ENCODE results near the gene E2F4.

The E2F4 gene

DNA sequence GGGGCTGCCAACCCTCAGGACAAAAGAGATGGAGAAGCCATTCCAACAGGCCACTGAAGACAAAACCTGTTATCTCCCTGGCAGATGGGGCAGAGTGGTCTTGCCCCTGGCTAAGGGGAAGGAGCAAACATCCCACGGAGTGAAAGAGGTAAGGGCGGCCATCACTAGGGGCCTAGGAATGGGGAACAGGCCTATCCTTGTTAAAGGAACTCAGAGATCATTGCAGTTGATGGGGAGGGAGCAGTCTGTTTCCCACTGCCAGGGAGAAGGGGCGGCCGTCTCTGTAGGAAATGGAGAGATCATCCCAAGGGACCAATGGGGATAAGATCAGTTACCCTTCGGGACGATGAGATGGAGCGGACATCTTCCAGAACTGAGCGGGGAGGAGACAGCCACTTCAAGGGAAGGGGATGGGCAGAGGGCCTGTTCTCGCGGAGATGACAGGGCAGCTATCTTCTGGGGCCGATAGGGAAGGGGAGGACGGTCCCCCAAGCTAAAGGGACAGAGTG lies 34.4 kb downstream of the E2F4 start:
- peak; percentile 67 for ATAC-seq
- TF ChIP-seq CSDC2 (CRISPR knock-in tag; IDR thresholded peaks at IDR 0.05) (no peak), ISL1 (CRISPR knock-in tag; IDR thresholded peaks at IDR 0.05) (no peak), RARB (CRISPR knock-in tag; IDR thresholded peaks at IDR 0.05) (no peak), ZNF565 (CRISPR knock-in tag; conservative IDR thresholded peaks at IDR 0.05; ENCODE audit: low read depth) (no peak), ZC3H10 (CRISPR knock-in tag; IDR thresholded peaks at IDR 0.05) (no peak), ZNF8 (CRISPR knock-in tag; IDR thresholded peaks at IDR 0.05) (no peak)
- TF ChIP-seq, protein P1, sequence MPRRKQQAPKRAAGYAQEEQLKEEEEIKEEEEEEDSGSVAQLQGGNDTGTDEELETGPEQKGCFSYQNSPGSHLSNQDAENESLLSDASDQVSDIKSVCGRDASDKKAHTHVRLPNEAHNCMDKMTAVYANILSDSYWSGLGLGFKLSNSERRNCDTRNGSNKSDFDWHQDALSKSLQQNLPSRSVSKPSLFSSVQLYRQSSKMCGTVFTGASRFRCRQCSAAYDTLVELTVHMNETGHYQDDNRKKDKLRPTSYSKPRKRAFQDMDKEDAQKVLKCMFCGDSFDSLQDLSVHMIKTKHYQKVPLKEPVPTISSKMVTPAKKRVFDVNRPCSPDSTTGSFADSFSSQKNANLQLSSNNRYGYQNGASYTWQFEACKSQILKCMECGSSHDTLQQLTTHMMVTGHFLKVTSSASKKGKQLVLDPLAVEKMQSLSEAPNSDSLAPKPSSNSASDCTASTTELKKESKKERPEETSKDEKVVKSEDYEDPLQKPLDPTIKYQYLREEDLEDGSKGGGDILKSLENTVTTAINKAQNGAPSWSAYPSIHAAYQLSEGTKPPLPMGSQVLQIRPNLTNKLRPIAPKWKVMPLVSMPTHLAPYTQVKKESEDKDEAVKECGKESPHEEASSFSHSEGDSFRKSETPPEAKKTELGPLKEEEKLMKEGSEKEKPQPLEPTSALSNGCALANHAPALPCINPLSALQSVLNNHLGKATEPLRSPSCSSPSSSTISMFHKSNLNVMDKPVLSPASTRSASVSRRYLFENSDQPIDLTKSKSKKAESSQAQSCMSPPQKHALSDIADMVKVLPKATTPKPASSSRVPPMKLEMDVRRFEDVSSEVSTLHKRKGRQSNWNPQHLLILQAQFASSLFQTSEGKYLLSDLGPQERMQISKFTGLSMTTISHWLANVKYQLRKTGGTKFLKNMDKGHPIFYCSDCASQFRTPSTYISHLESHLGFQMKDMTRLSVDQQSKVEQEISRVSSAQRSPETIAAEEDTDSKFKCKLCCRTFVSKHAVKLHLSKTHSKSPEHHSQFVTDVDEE (CRISPR knock-in tag; IDR thresholded peaks at IDR 0.05) = no peak
- TF ChIP-seq, protein P2, sequence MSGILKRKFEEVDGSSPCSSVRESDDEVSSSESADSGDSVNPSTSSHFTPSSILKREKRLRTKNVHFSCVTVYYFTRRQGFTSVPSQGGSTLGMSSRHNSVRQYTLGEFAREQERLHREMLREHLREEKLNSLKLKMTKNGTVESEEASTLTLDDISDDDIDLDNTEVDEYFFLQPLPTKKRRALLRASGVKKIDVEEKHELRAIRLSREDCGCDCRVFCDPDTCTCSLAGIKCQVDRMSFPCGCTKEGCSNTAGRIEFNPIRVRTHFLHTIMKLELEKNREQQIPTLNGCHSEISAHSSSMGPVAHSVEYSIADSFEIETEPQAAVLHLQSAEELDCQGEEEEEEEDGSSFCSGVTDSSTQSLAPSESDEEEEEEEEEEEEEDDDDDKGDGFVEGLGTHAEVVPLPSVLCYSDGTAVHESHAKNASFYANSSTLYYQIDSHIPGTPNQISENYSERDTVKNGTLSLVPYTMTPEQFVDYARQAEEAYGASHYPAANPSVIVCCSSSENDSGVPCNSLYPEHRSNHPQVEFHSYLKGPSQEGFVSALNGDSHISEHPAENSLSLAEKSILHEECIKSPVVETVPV (CRISPR knock-in tag; IDR thresholded peaks at IDR 0.05) = no peak

DNA sequence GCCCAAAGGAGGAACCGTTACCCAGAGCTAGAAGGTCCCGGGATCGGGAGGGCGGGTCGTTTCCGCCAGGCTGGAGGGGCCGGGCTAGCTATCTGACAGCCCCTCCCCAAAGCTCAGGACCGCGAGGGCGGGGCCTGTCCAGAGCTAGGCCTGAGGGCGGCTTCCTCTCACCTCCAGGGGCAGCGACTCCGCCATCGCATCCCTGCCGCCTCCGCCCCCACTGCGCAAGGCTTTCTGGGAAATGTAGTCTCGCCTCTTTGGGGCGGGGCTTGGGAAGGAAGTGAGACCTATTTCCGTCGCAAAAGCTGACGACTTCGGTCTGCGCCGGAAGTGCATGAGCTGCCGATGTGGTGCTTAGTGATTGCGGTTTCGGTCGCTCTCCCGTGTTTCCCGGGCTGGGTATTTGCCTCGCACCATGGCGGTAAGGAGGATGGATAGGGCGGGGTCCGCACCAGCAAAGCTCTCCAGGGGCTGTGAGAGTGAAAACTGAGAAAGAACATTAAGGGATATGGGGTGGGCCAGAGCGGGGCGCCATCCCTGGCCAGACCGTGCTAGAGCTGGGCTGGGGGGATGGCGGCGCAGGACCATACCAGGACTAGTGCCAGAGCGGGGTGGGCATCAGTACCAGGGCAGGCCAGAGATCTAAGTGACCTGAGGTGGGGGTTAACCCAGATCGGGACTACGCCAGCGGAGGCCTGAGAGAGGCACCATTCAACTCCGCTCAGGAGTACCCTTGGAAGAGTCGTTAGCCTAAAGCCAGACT lies 35.0 kb downstream of the E2F4 start, which contains the start of gene TMEM208:
Gene TMEM208 (plus strand): TSS at position 327 of the 763 bp plus-strand sequence. CDS start 89 bp downstream, at position 416.
- peak; percentile 97 for ATAC-seq
- TF ChIP-seq ESRRG (CRISPR knock-in tag; IDR thresholded peaks at IDR 0.05) = no peak
- TF ChIP-seq, protein P2 (CRISPR knock-in tag; IDR thresholded peaks at IDR 0.05) = no peak
- TF ChIP-seq ARNTL (CRISPR knock-in tag; IDR thresholded peaks at IDR 0.05; ENCODE audit: borderline replicate concordance, low read depth) = no peak
- TF ChIP-seq, protein P1 (CRISPR knock-in tag; IDR thresholded peaks at IDR 0.05) = no peak
- TF ChIP-seq RARB (CRISPR knock-in tag; IDR thresholded peaks at IDR 0.05) = no peak
- TF ChIP-seq, protein P3, sequence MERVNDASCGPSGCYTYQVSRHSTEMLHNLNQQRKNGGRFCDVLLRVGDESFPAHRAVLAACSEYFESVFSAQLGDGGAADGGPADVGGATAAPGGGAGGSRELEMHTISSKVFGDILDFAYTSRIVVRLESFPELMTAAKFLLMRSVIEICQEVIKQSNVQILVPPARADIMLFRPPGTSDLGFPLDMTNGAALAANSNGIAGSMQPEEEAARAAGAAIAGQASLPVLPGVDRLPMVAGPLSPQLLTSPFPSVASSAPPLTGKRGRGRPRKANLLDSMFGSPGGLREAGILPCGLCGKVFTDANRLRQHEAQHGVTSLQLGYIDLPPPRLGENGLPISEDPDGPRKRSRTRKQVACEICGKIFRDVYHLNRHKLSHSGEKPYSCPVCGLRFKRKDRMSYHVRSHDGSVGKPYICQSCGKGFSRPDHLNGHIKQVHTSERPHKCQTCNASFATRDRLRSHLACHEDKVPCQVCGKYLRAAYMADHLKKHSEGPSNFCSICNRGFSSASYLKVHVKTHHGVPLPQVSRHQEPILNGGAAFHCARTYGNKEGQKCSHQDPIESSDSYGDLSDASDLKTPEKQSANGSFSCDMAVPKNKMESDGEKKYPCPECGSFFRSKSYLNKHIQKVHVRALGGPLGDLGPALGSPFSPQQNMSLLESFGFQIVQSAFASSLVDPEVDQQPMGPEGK (CRISPR knock-in tag; IDR thresholded peaks at IDR 0.05; ENCODE audit: borderline replicate concordance) = no peak
- TF ChIP-seq OSR1 (CRISPR knock-in tag; IDR thresholded peaks at IDR 0.05) = no peak
- no peak for TF ChIP-seq GLIS3 (CRISPR knock-in tag; IDR thresholded peaks at IDR 0.05)
- TF ChIP-seq ZFP30 (CRISPR knock-in tag; IDR thresholded peaks at IDR 0.05) = no peak
- TF ChIP-seq SNAI2 (CRISPR knock-in tag; IDR thresholded peaks at IDR 0.05) = no peak
- TF ChIP-seq, protein P4, sequence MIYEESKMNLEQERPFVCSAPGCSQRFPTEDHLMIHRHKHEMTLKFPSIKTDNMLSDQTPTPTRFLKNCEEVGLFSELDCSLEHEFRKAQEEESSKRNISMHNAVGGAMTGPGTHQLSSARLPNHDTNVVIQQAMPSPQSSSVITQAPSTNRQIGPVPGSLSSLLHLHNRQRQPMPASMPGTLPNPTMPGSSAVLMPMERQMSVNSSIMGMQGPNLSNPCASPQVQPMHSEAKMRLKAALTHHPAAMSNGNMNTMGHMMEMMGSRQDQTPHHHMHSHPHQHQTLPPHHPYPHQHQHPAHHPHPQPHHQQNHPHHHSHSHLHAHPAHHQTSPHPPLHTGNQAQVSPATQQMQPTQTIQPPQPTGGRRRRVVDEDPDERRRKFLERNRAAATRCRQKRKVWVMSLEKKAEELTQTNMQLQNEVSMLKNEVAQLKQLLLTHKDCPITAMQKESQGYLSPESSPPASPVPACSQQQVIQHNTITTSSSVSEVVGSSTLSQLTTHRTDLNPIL (CRISPR knock-in tag; IDR thresholded peaks at IDR 0.05; ENCODE audit: low read depth) = no peak
- no peak for TF ChIP-seq ZC3H10 (CRISPR knock-in tag; IDR thresholded peaks at IDR 0.05)
- TF ChIP-seq ZNF565 (CRISPR knock-in tag; conservative IDR thresholded peaks at IDR 0.05; ENCODE audit: low read depth) = no peak
- no peak for TF ChIP-seq PPARA (CRISPR knock-in tag; IDR thresholded peaks at IDR 0.05; ENCODE audit: borderline replicate concordance)
- no peak for TF ChIP-seq TOX (CRISPR knock-in tag; IDR thresholded peaks at IDR 0.05; ENCODE audit: borderline replicate concordance)

Measured in SK-N-SH treated with all-trans-retinoic acid at 6 μM for 48 hours (cell line).